T-helper 22 cell (primary cell): ENCODE results near the gene CA6.
"Not testable (repeated sequence)": the region's sequence is repeated elsewhere in the genome, so short reads cannot be mapped to it uniquely, and the experiment has no call there.

Source experiments
- DNase-seq: peaks from one replicate; pipeline ENCODE4 v3.0.0-alpha.2; 2020; ENCODE audit warnings: low read depth

The CA6 gene

GRCh38 chr1:8945568-8945967 lies at the start of gene CA6:
Gene CA6, plus strand, starts transcription at chr1:8945868. Its CDS starts 19 bp downstream, at chr1:8945887.
- no peak for DNase-seq

GRCh38 chr1:8896775-8897174 lies 48.9 kb upstream of the CA6 start:
- not testable (repeated sequence) for DNase-seq

DNA sequence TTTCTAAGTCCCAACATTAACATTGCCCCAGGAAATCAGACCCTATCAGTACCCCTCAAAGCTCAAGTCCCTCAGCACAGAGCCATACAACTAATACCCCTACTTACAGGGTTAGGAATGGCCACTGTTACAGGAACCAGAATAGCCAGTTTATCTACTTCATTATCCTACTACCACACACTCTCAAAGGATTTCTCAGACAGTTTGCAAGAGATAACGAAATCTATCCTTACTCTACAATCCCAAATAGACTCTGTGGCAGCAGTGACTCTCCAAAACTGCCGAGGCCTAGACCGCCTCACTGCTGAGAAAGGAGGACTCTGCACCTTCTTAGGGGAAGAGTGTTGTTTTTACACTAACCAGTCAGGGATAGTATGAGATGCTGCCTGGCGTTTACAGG lies 48.2 kb upstream of the CA6 start:
- DNase-seq = not testable (repeated sequence)

- not testable (repeated sequence) for DNase-seq
Observed at GRCh38 chr1:8898418-8898817, 47.2 kb upstream of the CA6 start.

GRCh38 chr1:8899046-8899445 lies 46.6 kb upstream of the CA6 start:
- no peak for DNase-seq

GRCh38 chr1:8900684-8901083 lies 45.0 kb upstream of the CA6 start:
- DNase-seq = not testable (repeated sequence)

DNA sequence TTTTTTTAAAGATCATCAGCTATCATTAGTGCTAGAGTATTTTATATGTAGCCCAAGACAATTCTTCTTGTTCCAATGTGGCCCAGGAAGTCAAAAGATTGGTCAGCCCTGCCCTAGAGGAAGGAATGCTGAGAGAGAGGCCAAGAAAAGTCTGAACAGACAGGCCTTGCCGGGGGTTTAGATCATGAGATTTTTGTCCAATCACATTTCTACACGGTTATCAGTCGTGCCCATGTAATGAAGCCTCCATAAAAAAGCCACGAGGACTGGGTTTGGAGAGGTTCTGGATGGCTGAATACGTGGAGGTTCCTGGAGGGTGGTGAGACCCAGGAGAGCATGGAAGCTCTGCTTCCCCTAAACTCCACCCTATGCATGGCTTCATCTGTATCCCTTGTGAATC lies 42.9 kb upstream of the CA6 start:
- no peak for DNase-seq

DNA sequence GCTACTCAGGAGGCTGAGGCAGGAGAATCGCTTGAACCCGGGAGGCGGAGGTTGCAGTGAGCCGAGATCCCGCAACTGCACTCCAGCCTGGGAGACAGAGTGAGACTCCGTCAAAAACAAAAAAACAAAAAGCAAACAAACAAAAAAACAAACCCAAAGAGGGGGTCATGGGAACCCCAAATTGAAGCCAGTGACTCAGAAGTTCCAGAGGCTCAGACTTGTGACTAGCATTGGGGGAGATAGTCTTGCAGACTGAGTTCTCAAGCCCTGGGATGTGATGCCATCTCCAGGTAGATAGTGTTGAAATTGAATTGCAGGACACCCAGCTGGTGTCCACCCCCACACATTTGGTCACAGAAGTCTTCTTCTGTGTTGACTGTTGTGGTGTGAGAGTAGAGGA lies 42.3 kb upstream of the CA6 start:
- no peak for DNase-seq

- no peak for DNase-seq
Observed at GRCh38 chr1:8903908-8904650, 41.6 kb upstream of the CA6 start.

- no peak for DNase-seq
Observed at GRCh38 chr1:8905582-8906191, 40.0 kb upstream of the CA6 start.

GRCh38 chr1:8908388-8909151 lies 37.1 kb upstream of the CA6 start:
- no peak for DNase-seq

- DNase-seq = no peak
Observed at GRCh38 chr1:8910331-8910730, 35.3 kb upstream of the CA6 start.

- DNase-seq = no peak
Observed at GRCh38 chr1:8910914-8911313, 34.8 kb upstream of the CA6 start.

- no peak for DNase-seq
Observed at GRCh38 chr1:8911416-8912309, 34.0 kb upstream of the CA6 start.

GRCh38 chr1:8913457-8913856 lies 32.2 kb upstream of the CA6 start:
- no peak for DNase-seq

GRCh38 chr1:8914466-8914865 lies 31.2 kb upstream of the CA6 start:
- no peak for DNase-seq

GRCh38 chr1:8915446-8915845 lies 30.2 kb upstream of the CA6 start:
- DNase-seq = no peak

GRCh38 chr1:8917536-8917935 lies 28.1 kb upstream of the CA6 start:
- DNase-seq = not testable (repeated sequence)

DNA sequence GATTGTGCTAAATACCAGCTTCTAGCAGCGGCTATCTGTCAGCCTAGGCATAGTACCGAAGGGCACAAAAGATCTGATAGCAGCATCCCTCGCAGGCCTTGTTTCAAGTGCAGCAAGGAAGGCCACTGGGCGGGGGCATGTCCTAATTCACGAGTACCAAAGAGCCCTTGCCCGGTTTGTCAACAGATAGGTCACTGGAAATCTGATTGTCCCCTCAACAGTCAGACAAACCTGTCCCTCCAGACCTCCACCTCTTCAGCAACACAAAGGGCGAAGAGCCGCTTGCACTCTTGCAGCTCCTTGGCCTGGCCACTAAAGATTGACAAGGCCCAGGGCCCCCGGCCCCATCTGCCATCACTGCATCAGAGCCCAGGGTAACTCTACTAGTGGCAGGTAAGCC lies 22.7 kb upstream of the CA6 start:
- no peak for DNase-seq

DNA sequence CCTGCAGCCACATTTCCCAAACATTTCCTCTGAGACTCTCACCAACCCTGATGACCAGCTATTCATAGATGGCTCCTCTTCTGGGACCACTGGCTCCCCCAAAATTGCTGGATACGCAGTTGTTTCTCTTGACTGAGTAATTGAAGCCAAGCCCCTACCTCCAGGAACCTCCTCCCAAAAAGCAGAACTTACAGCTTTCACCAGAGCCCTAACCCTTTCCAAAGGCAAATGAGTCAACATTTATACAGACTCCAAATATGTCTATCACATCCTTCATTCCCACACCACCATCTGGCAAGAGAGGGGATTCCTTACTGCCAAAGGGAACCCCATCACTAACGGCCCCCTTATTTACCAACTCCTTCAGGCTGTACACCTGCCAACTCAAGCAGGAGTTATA lies 20.3 kb upstream of the CA6 start:
- no peak for DNase-seq

- DNase-seq = no peak
Observed at GRCh38 chr1:8925960-8926359, 19.7 kb upstream of the CA6 start.
